GM06990 (cell line): ENCODE data around the gene RPS16.

ENCODE experiments used
- DNase-seq: peaks from one replicate; pipeline ENCODE4 v3.0.0-alpha.2; 2011; ENCODE audit not compliant: insufficient read length; ENCODE audit errors: extremely low read depth
- H3K27me3 ChIP-seq: replicated peaks from 2 replicates; pipeline ENCODE4 v1.6.0; 2011; ENCODE audit warnings: low read length; ENCODE audit not compliant: control insufficient read depth, insufficient read depth
- H3K36me3 ChIP-seq: 2 replicates; pipeline ENCODE4 v1.5.1; 2011; ENCODE audit warnings: low read length; ENCODE audit not compliant: control insufficient read depth, insufficient read depth
- H3K4me3 ChIP-seq: replicated peaks from 2 replicates; pipeline ENCODE4 v1.5.1; 2011; ENCODE audit warnings: low read depth, mild to moderate bottlenecking, control low read depth, low read length
- TF ChIP-seq, protein P1 (sequence below): IDR thresholded peaks from 2 replicates; pipeline ENCODE4 v1.5.1; 2011; ENCODE audit warnings: low read length, control low read depth, mild to moderate bottlenecking, inconsistent platforms; ENCODE audit not compliant: insufficient read depth, poor library complexity, severe bottlenecking

Gene RPS16

DNA sequence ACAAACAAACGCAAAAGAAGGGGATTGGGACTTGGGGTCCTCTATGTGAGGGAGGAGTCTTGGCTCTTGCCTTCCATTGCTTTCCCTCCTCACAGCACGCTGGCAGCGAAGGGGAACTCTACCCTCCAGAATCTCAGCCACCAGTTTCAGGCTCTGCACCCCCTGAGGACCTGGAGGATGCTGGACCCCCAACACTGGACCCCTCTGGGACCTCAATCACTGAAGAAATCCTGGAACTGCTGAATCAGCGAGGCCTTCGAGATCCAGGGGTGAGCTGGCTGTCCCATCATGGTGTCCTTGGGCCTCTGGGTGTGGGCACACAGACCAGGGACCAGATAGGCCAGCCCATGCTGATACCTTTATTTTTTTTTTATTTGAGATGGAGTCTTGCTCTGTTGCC lies 13.7 kb downstream of the RPS16 start:
- no peaks in the 10 kb centered on the region for H3K27me3 ChIP-seq
- H3K36me3 ChIP-seq: peaks cover 36% of the 10 kb centered on the region
- no peak for DNase-seq
- no peak overlapping the region for H3K4me3 ChIP-seq
- TF ChIP-seq, protein P1, sequence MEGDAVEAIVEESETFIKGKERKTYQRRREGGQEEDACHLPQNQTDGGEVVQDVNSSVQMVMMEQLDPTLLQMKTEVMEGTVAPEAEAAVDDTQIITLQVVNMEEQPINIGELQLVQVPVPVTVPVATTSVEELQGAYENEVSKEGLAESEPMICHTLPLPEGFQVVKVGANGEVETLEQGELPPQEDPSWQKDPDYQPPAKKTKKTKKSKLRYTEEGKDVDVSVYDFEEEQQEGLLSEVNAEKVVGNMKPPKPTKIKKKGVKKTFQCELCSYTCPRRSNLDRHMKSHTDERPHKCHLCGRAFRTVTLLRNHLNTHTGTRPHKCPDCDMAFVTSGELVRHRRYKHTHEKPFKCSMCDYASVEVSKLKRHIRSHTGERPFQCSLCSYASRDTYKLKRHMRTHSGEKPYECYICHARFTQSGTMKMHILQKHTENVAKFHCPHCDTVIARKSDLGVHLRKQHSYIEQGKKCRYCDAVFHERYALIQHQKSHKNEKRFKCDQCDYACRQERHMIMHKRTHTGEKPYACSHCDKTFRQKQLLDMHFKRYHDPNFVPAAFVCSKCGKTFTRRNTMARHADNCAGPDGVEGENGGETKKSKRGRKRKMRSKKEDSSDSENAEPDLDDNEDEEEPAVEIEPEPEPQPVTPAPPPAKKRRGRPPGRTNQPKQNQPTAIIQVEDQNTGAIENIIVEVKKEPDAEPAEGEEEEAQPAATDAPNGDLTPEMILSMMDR: no peak

DNA sequence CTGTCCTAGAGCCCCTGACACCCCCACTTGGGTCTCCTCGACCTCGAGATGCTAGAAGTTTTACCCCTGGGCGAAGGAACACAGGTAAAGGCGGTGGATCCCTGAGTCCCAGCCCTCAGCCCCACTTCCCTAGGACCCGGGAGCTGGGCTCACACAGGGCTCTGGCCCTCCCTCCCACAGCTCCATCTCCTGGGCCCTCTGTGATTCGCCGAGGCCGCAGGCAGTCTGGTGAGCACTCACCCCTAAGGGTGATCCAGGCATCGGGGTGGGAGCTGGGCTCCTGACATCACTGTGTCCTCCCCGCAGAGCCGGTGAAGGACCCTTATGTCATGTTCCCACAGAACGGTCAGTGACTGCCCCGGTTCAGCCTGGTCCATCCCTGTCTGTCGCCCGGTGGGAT lies 15.0 kb downstream of the RPS16 start:
- TF ChIP-seq, protein P1: no peak
- peaks cover 41% of the 10 kb centered on the region for H3K36me3 ChIP-seq
- H3K4me3 ChIP-seq: no peak overlapping the region
- DNase-seq: no peak
- H3K27me3 ChIP-seq: no peaks in the 10 kb centered on the region

DNA sequence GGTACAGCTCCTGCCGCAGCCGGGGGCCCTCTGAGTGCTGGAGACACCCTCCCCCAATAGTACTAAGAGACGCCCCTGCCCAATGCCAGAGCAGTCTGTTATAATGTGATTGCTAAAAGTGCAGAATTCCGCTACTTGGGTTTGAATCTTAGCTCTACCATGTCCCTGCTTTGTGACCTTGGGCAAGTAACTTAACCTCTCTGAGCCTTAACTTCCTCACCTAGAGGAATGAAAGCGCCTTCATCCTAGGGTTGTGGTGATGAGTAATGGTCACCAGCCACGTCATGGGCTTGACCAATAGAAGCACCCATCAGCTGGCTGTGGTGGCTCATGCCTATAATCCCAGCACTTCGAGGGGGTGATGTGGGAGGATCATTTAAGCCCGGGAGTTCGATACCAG lies 16.7 kb downstream of the RPS16 start:
- H3K36me3 ChIP-seq: peaks cover 36% of the 10 kb centered on the region
- H3K27me3 ChIP-seq: no peaks in the 10 kb centered on the region
- no peak for DNase-seq
- TF ChIP-seq, protein P1: no peak
- no peak overlapping the region for H3K4me3 ChIP-seq

DNA sequence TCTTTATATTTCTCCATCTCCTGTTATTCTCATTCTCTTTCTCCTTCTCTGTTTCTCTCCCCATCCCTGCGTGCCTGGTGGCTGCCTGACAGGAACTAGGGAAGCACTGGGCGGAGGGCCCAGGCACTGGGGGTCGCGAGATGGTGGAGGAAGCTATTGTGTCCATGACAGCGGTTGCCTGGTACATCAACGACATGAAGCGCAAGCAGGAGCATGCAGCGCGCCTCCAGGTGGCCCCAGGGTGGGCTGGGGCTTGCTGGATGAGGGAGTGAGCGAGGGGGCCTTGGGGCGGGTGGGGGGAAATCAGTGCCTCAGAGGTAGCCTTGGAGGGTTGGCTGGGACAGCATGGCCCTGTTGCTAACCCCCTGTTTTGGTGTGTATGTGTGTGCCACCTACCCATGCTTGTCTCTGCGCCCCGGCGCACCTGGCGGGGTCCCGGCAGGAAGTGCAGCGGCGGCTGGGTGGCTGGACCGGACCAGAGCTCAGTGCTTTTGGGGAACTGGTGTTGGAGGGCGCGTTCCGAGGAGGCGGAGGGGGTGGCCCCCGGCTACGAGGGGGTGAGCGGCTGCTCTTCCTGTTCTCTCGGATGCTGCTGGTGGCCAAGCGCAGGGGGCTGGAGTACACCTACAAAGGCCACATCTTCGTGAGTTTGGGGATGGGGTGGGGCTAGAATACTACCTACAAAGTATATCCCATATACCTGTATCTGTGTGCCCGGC lies 18.1 kb downstream of the RPS16 start:
- no peak overlapping the region for H3K4me3 ChIP-seq
- TF ChIP-seq, protein P1: no peak
- no peak for DNase-seq
- H3K36me3 ChIP-seq: peaks cover 29% of the 10 kb centered on the region
- H3K27me3 ChIP-seq: no peaks in the 10 kb centered on the region

DNA sequence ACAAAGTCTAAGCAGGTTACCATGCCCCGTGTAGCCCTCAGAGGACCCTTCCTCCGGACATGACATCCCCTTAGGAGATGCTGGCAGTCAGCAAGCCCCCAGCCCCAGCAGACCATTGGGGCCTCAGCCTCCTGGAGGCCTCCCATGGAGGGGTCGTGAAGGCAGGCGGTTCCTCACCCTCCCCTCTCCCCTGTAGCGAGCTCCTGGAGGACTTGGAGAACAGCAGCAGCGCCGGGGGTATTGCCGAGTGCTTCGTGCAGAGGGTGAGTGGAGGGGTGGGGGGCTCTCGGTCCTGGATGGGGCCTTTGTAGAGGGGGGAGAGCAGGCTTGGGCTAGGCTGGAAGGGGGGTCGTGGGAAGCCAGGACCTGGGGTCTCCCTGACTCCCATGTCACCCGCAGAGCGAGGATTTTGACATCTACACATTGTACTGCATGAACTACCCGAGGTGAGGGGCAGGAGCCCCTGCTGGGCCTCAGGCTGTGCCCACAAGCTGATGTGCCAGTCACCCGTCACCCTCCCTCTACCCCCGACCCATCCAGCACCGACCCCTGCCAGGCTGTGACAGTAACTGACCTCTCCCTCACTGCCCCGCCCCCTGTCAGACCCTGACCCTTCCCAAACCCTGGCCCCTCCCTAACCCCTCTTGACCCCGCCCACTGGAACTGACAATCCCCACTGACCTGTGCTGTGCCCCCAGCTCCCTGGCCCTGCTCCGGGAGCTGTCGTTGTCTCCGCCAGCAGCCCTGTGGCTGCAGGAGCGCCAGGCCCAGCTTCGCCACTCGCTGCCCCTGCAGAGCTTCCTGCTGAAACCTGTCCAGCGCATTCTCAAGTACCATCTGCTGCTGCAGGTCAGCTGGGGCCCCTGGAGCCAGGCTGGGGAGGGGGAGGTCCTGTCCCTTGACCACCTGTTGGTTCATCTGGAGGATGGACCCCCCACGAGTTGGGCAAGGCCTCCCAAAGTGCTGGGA lies 19.3 kb downstream of the RPS16 start:
- TF ChIP-seq, protein P1: no peak
- H3K27me3 ChIP-seq: no peaks in the 10 kb centered on the region
- peaks cover 24% of the 10 kb centered on the region for H3K36me3 ChIP-seq
- no peak overlapping the region for H3K4me3 ChIP-seq
- no peak for DNase-seq
